ENCODE data around the gene SIN3A. TPM values are rescaled to one million over a fixed set of nuclear protein-coding genes. Genes with fewer than 3 reads are reported as not detected.
"Not testable (repeated sequence)": the region's sequence is repeated elsewhere in the genome, so short reads cannot be mapped to it uniquely, and the experiment has no call there.

SIN3A gene
- total RNA-seq, 1 experiment from 2014 or later: 107 TPM

- POLR2A ChIA-PET: interaction anchor here (0.5 kb wide), 1 partner anchor 187 kb away, joined by 9 read pairs; no protein-coding TSS in a partner anchor
- DNase-seq (ENCODE audit: low read depth, low spot score): no peak
- Histone ChIP-seq H3K9me3 (ENCODE audit: control insufficient read depth, insufficient read depth, low read depth, low read length) (no peaks in the 10 kb centered on the region), H3K27me3 (ENCODE audit: control insufficient read depth, insufficient read depth, low read length) (no peaks in the 10 kb centered on the region), H3K4me3 (ENCODE audit: low read depth in 2 of 2, low read length in 2 of 2) (no peak overlapping the region), H3K36me3 (ENCODE audit: control insufficient read depth, insufficient read depth, low read length) (no peaks in the 10 kb centered on the region), H3K4me1 (ENCODE audit: control insufficient read depth, insufficient read depth, low read length) (peaks cover 19% of the 10 kb centered on the region), H3K27ac (ENCODE audit: low read length) (no peak overlapping the region)
- in situ Hi-C loops (cut with HindIII; ENCODE audit: low pct_unique_long_range_greater_than_20kb, low sequenced_read_pairs) (no loop called here), intact Hi-C loops (cut with micrococcal nuclease; ENCODE audit: unreplicated experiment) (no loop called here)
- ATAC-seq: no peak
- CTCF ChIA-PET: interaction anchor here (0.7 kb wide), 1 partner anchor 79 kb away, joined by 3 read pairs; no protein-coding TSS in a partner anchor
- BruUV-seq (replicated peaks): no TSS peak
- no peak for TF ChIP-seq TCF7L2 (IDR thresholded peaks at IDR 0.05; ENCODE audit: low read depth, low read length)
- TF ChIP-seq POLR2AphosphoS5 (IDR thresholded peaks at IDR 0.05; ENCODE audit: low read depth, low read length): no peak
- TF ChIP-seq REST (IDR thresholded peaks at IDR 0.05; ENCODE audit: insufficient read depth in 1 of 2, low read depth in 2 of 2, low read length in 1 of 2): no peak
- TF ChIP-seq SIN3A (IDR thresholded peaks at IDR 0.05; ENCODE audit: borderline replicate concordance, insufficient read depth, low read depth, low read length): no peak
- TF ChIP-seq CTCF (IDR thresholded peaks at IDR 0.05): no peak
Measured at GRCh38 chr15:75446151-75446550, 5.3 kb downstream of the SIN3A start.

DNA sequence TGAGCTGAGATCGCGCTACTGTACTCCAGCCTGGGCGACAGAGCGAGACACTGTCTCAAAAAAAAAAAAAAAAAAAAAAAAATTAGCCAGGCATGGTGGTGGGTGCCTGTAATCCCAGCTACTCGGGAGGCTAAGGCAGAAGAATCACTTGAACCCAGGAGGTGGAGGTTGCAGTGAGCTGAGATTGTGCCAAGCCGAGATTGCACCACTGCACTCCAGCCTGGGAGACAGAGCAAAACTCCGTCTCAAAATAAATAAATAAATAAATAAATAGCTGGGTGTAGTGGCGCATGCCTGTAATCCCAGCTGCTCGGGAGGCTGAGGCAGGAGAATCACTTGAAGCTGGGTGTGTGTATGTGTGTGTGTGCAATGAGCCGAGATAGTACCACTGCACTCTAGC, 6.2 kb downstream of the SIN3A start:
- intact Hi-C loops (cut with micrococcal nuclease; ENCODE audit: unreplicated experiment); H3K27me3 ChIP-seq (ENCODE audit: control insufficient read depth, insufficient read depth, low read length); H3K9me3 ChIP-seq (ENCODE audit: control insufficient read depth, insufficient read depth, low read depth, low read length); BruUV-seq (replicated peaks); in situ Hi-C loops (cut with HindIII; ENCODE audit: low pct_unique_long_range_greater_than_20kb, low sequenced_read_pairs); H3K4me3 ChIP-seq (ENCODE audit: low read depth in 2 of 2, low read length in 2 of 2); H3K27ac ChIP-seq (ENCODE audit: low read length); DNase-seq (ENCODE audit: low read depth, low spot score); ATAC-seq; H3K36me3 ChIP-seq (ENCODE audit: control insufficient read depth, insufficient read depth, low read length): not testable (repeated sequence)
- H3K4me1 ChIP-seq (ENCODE audit: control insufficient read depth, insufficient read depth, low read length): peaks cover 19% of the 10 kb centered on the region
- ChIA-PET CTCF (interaction anchor here (0.7 kb wide), 1 partner anchor 44 kb away, joined by 4 read pairs; no protein-coding TSS in a partner anchor), POLR2A (interaction anchor here (0.7 kb wide), 1 partner anchor 51 kb away, joined by 8 read pairs; no protein-coding TSS in a partner anchor)

GRCh38 chr15:75443972-75444453, 7.5 kb downstream of the SIN3A start:
- CTCF ChIA-PET: interaction anchor here (1.1 kb wide), 1 partner anchor 194 kb away, joined by 3 read pairs; no protein-coding TSS in a partner anchor
- POLR2A ChIA-PET; H3K4me3 ChIP-seq (ENCODE audit: low read depth in 2 of 2, low read length in 2 of 2); intact Hi-C loops (cut with micrococcal nuclease; ENCODE audit: unreplicated experiment); BruUV-seq (replicated peaks); H3K9me3 ChIP-seq (ENCODE audit: control insufficient read depth, insufficient read depth, low read depth, low read length); ATAC-seq; DNase-seq (ENCODE audit: low read depth, low spot score); H3K36me3 ChIP-seq (ENCODE audit: control insufficient read depth, insufficient read depth, low read length); in situ Hi-C loops (cut with HindIII; ENCODE audit: low pct_unique_long_range_greater_than_20kb, low sequenced_read_pairs); H3K27ac ChIP-seq (ENCODE audit: low read length); H3K27me3 ChIP-seq (ENCODE audit: control insufficient read depth, insufficient read depth, low read length): not testable (repeated sequence)
- H3K4me1 ChIP-seq (ENCODE audit: control insufficient read depth, insufficient read depth, low read length): peaks cover 12% of the 10 kb centered on the region

Data from Panc1 (cell line).